Measurements from ENCODE around the gene TMEM221.
A peak's percentile ranks its signal among the peaks of the same experiment; 100 is the strongest.

The TMEM221 gene

GRCh38 chr19:17404015-17404414 lies 44.5 kb downstream of the TMEM221 start:
- DNase-seq, result no peak

- no peak for DNase-seq
Observed at GRCh38 chr19:17402982-17403855, 45.2 kb downstream of the TMEM221 start.

GRCh38 chr19:17401628-17402027 lies 46.8 kb downstream of the TMEM221 start:
- DNase-seq, result no peak

GRCh38 chr19:17398902-17399527 lies 49.5 kb downstream of the TMEM221 start:
- no peak for DNase-seq

GRCh38 chr19:17394891-17395415 lies 53.5 kb downstream of the TMEM221 start:
- peak; percentile 62 for DNase-seq

GRCh38 chr19:17393914-17394313 lies 54.6 kb downstream of the TMEM221 start, which contains the start of gene CCDC194:
CCDC194 (minus strand) TSS chr19:17394196; CDS start chr19:17394158, 38 bp downstream.
- peak; percentile 60 for DNase-seq

- DNase-seq, result peak; percentile 53
Observed at GRCh38 chr19:17393002-17393401, 55.5 kb downstream of the TMEM221 start.

- no peak for DNase-seq
Observed at GRCh38 chr19:17391371-17392151, 56.9 kb downstream of the TMEM221 start.

- DNase-seq, result peak; percentile 93
Observed at GRCh38 chr19:17390665-17391370, 57.6 kb downstream of the TMEM221 start.

GRCh38 chr19:17389957-17390664 lies 58.4 kb downstream of the TMEM221 start:
- no peak for DNase-seq

GRCh38 chr19:17389288-17389687 lies 59.2 kb downstream of the TMEM221 start:
- DNase-seq, result no peak

GRCh38 chr19:17385878-17386611 lies 62.4 kb downstream of the TMEM221 start:
- peak; percentile 79 for DNase-seq
